GM04503 (cell line): ENCODE measurements around the gene LDHAL6B.

Experiments used
- DNase-seq: peaks from one replicate; pipeline ENCODE4 v3.0.0-alpha.2; 2012; ENCODE audit warnings: low read depth

The LDHAL6B gene

DNA sequence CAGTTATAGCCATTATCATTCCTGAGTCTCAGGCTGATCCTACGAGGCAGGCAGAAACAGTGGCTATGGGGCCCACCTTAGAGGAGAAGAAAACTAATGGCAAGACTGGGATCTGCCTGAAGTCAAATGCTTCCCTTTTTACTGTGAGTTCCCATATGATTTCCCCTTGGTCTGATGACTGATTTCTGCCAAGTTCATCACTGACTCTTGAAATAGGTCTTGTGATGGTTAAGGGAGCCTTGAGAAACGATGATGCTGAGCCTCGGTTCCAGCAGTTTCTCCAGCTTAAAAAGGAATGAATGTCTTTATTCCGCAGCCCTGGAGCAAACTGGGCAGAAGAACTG lies 29.4 kb upstream of the LDHAL6B start:
- DNase-seq = no peak

DNA sequence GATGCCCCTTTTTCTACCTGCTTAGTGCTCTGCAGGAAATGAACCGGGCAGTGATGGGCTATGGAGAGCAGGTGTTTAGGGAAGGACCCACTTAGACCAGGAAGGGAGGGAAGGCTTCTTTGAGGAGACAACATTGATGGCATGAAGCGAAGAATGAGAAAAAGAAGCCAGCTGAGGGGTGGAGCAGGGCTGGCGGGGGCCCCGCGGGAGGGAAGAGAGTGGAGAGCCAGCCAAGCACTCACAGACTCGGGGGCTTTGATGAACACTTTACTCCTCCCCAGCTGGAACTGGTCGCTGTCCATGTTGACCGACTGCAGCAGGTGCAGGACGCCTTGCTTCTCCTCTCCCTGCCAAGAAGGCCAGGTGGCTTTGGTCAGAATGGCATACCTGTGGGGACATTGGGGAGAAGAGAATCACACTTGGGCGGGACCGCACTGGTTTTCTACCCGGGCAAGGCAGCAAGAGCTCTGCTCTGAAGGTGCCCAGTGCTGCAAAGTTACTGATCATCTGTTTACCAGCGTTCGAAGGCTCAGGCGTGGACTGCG lies 28.4 kb upstream of the LDHAL6B start:
- no peak for DNase-seq

DNA sequence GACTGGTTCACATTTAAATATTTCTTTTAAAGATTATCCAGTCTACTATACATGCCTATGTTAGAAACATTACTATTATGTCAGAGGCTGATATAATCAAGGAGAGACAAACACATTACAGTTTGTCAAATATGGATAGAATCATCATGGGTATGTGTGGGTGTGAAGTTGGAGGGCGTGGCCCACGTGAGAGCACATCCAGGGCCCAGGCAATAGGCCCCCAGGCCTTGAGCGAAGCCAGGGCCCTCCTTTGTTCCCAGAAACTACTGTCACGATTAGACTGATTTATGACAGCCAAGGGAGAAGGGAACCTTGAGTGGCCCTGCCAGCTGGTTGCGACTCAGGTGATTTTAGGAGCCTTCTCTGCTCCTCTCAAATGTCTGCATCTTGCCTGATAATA lies 26.9 kb upstream of the LDHAL6B start:
- no peak for DNase-seq

DNA sequence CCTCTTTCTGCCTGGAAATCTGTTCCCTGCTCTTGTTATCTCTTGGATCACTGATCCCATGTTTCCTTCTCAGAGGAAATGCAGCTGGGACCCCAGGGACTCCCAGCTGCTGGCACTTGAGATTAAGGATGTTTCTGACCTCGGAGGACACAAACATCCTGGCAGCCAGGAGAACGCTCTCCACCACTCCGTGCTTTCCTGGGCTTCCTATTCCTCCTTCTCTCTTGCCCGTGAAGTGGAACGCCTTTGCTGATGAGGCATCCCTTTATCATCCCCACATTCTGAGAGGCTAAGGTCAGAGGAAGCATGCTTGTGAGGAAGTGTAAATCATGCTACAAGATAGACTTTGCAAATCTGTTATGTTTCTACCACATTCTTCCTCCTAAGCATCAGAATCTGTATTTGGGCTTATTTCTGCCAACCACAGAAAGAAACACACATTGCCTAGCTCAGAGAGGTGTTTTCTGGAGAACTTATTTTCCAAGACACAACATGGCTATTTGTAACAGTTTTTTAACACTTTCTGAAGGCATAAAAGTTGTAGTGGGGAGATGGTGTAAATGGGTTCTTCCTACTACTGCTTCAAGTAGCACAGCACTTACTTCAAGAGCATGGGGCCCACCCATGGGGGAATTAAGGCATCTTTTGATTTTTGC lies 25.6 kb upstream of the LDHAL6B start:
- peak; percentile 69 for DNase-seq

DNA sequence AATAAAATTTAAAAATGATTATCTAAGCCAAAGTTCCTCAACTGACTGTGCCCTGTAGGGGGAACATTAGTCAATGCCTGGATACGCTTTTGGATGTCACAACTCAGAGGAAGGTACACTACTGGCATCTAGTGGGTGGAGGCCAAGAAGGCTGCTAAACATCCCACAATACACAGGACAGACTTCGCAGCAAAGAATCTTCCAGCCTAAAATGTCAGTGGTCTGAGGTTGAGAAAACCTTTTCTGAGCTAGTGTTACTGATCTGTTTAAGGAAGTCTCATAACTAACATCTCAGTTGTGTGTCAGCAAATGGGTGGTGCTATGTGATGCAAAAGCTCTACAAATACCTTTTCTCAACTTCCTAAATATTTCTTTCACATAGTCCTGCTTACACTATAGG lies 20.9 kb upstream of the LDHAL6B start:
- no peak for DNase-seq

DNA sequence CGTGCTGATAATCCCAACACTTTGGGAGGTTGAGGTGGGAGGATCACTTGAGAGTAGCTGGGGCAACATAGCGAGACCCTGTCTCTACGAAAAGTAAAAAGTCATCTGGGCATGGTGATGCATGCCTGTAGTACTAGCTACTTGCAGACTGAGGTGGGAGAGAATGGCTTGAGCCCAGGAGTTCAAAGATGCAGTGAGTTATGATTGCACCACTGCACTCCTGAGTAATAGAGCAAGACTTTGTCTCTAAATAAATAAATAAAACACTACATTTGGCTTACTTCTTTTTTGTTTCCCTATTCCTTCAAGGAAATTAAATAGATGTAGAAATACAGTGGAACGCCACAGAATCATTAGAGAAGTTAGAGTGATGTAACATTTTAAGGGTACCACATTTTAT lies 20.1 kb upstream of the LDHAL6B start:
- DNase-seq = no peak

- no peak for DNase-seq
These were observed 17.4 kb upstream of the LDHAL6B start for GRCh38 chr15:59189241-59189640.

DNA sequence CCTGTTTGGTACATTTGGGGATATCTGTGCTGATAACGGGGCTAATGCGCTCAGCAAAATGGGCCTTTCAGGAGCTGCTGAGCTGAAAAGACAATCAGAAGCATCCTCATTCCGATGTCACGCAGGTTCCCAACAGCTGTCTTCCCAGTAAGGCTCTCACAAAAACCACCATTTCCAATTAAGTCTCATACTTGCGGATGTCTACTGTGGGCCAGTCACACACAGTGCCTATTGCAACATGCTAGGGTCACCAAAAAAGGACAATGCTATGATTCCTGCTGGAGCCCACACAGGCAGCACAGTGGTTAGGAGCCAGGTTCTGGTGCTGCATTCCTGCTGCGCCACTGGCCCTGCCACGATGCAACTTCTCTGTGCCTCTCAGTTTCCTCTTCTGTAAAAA lies 16.4 kb upstream of the LDHAL6B start:
- DNase-seq = no peak

- peak; percentile 90 for DNase-seq
These were observed 14.8 kb upstream of the LDHAL6B start for GRCh38 chr15:59191855-59192237.

DNA sequence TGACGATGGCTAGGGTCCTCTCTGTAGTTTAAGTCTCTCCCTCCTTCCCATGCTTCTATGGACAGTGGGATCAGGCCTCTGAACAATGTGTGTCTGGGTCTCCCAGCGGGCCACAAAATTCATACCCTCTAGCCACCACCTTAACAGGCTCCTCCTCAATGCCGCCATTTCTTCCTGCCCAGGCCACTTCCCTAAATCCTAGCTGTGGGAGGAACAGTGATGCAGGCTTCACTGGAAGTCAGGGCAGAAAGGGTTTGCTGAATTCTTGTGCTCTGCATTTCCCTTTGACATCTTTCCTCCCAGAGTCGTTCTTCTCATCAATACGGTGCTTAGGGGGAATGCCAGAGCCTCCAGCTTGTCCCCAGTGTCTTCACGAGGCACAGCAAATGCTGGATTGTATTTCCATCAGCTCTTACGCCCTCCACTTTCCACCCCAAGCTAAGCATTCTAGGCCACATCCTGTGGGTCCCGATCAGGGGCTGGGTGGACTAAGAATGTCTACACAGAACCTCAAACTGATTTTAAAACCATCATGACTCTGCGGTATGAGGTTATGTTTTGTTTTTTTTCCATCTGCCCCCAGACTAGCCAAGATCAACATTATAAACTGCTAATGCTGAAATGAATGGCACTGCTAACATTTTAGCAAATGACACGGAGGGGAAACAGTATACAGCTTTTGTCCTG lies 11.9 kb upstream of the LDHAL6B start:
- DNase-seq = no peak

DNA sequence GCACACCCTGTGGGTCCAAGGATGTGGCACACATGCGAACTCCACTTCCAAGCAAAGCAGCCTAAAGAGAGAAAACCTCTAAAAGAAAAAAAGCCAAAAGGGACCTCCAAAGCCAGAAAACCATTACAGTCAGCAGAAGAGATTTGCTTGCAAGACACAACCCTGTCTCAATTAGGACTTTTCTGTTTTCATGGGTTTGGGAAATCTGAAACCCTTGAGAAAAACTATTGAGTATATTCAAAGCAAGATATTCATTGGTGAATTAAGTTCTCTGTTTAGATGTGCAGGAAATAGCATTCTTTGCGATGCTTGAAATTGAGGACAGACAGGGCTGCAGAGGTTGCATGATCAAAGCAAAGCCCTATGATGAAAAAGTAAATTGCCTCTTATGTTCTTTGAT lies 10.2 kb upstream of the LDHAL6B start:
- no peak for DNase-seq

- DNase-seq = no peak
These were observed 9.2 kb upstream of the LDHAL6B start for GRCh38 chr15:59197454-59197853.

DNA sequence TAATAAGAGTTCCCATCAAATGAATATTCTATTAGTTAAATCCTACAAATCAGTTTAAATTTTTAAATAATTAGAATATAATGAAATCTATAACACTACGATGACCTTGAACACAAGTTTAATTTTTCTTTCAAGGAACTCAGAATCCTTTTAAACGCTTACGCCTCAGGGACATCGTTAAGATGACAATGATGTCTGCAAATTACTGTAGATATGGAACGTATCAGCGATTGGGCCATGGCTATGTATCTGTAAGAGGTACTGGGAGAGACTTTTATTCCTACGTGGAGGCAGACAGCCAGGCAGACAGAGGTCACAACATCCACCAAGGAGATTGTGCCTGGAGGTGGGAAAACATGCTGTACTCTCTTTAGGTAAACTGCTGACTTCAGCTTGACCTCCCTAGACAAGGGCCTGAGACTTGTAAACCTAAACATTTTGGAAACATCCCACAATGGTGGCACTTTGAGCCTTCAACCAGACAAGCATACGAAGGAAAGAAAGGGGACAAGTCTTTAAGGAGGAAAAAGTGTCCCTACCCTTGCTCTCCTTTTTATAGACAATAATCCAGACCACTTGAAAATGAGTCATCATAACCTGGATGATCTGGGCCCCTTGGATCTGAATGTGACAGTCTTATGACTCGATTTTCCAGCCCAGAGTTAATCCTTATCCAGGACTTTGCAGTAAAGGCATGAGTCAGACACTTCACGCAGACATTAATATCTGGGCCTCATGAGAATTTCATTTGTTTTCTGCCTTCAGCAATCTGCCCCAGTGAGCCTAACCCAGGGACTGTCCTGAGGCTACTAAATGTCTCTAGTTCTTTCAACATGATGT lies 6.8 kb upstream of the LDHAL6B start:
- no peak for DNase-seq

DNA sequence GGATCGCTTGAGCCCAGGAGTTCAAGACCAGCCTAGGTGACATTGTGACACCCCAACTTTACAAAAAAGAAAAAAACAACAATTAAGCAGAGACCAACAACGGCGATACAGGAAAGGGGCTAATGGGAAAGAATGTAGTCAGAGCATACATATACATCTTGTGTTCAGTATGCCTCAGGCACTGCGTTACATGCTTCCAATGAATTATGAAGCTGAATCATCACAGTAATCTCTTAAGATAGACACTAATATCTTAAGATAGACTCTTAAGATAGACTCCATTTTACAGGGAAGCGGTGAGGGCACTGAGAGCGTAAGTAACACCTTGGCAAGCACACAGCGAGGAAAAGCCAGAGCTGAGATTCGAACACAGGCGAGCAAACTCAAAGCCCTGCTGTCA lies 6.1 kb upstream of the LDHAL6B start:
- DNase-seq = no peak

GRCh38 chr15:59203008-59203407 lies 3.6 kb upstream of the LDHAL6B start:
- DNase-seq = no peak

- DNase-seq = no peak
These were observed 3.0 kb upstream of the LDHAL6B start for GRCh38 chr15:59203657-59204056.

DNA sequence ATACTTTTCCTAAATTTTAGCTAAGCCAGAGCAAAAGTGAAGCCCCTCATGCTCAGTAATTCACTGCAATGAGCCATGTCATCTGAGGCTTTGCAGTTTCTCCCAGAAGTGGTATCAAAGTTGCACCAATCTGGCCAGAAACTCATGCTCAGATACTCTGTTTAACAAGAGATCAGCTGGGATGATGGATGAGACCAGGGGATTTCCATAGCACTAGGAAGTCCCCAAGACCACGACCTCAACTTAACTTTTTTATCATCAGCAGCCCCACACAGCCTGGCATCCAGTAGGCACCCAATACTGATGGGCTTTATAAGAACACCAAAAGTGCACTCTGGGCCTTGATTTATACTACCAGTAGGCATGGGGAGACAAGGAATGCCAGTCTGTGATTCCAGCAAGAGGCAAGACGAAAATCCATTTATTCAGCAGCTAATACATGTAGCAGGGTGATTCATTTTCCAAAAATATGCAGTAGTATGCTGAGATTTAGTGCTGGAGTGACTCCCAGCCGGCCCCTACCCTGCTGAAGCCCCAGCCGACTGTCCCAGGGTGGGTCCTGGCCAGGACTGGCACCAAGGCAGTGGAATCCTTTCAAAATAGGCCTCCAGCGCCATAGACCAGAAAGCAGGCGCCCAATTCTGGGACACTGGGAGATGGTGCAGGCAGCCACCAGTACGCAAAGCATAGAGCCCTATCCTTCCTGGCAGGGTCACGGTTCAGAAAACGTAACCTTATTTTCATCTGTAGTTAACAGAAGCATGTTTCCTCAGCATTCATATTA lies 612 bp upstream of the LDHAL6B start:
- no peak for DNase-seq

DNA sequence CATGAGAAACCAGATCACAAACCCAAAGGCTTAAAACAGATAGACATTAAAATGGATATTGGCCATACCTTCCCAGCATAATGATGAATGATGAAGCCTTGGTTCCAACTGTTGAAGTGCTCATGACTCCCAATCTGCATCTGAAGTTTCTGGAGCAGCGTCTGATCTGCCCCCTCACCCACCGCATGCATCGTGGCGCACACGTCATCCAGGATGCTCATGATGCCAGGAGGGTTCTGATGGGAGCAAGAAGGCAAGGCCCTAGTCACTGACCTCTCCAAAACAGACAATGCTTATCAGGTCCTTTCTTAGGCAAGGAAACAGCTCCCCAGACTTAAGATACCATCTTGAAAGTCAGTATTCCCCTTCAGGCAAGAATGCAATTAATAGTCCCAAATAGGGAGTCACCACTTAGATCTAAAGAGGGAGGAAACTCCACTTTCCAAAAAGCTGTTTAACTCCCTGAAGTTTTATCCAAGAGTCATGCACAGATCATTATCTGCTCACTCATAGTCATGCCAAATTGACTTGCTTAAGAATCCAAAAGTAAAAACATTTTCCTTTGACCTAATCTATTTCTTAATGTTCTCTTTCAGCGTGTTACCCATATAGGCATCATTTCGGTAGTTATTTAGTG lies 2.1 kb downstream of the LDHAL6B start:
- DNase-seq = no peak

- DNase-seq = no peak
These were observed 3.5 kb downstream of the LDHAL6B start for GRCh38 chr15:59210186-59210585.

DNA sequence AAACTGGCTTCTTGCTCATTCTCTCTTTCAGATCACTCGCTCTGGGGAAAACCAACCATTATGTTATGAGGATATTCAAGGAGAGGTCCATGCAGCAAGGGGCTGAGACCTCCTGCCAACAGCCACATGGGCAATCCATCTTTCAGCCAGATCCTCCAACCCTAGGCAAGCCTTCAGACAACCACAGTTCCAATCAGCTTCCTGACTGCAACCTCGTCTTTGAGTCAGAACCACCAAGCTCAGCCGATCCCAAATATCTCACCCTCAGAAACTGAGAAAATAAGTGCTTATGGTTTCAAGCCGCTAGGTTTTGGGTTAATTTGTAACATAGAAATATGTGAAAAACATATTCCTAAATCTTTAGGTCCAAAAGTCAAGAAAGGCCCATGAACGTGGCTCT lies 10.3 kb downstream of the LDHAL6B start:
- no peak for DNase-seq

DNA sequence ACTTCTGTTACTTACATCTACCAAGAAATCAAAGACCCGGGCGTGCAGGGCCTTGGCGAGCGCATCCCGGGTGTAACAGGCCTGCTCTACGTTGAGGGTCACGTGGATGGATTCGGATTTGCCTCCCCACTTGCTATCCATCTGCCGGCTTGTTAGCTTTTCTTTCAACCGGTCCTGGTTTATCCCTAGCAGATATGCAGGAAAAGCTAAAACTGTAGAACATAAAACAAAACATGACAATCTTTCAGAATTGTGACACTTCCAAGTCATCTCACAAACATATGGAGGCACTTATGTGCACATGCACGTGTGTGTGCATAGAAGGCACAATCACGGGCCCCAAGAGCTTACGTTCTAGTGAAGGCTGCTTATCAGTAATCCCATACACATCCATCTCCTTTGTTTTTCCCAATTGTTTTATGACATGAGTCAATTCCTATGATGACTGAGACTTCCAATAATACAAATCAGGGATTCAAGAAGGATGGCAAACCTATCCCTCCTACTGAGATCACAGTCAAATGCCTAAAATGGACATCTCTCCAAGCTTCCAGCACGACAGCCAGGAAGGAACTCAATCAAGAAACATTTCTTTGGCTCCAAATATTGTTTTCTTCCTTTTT lies 11.3 kb downstream of the LDHAL6B start:
- DNase-seq = no peak
